ENCODE measurements around the gene ZNF320. TPM values are rescaled to one million over a fixed set of nuclear protein-coding genes. Genes with fewer than 3 reads are reported as not detected.

Gene ZNF320
- total and polyA plus RNA-seq, 9 of the 15 experiments (the other 6 are each of a cell fraction or from before 2014, with no cell fraction given) = 5.4 to 25.6 (median 11.7) TPM

GRCh38 chr19:52922841-52923777 lies 25.7 kb upstream of the ZNF320 start, which contains the start of gene ZNF888 (continued):
- TF ChIP-seq NKRF (IDR thresholded peaks at IDR 0.05; ENCODE audit: borderline replicate concordance) = peak; percentile 75
- TF ChIP-seq ATF3 (IDR thresholded peaks at IDR 0.05) = no peak
- no peak for TF ChIP-seq ATF3 (CRISPR knock-in tag; conservative IDR thresholded peaks at IDR 0.05)
- peak; percentile 23; the same call in 1 of the 2 replicates for TF ChIP-seq MGA (IDR thresholded peaks at IDR 0.05)
- no peak for TF ChIP-seq GATAD2A (IDR thresholded peaks at IDR 0.05)
- no peak for TF ChIP-seq DPF2 (IDR thresholded peaks at IDR 0.05)
- TF ChIP-seq CEBPG (CRISPR knock-in tag; IDR thresholded peaks at IDR 0.05) = no peak
- no peak for TF ChIP-seq CEBPG (tag; conservative IDR thresholded peaks at IDR 0.05 in 1 of 2, IDR thresholded peaks at IDR 0.05 in 1 of 2)

Data from K562 (cell line).